Dermis lymphatic vessel endothelial cell (primary cell): ENCODE data around the gene PKD2L2. TPM values are rescaled to one million over a fixed set of nuclear protein-coding genes. Genes with fewer than 3 reads are reported as not detected.

Experiments used
- total RNA-seq: library from RNA; depleted of rRNA; stranded (reverse); fragments of >200 nt; gene quantifications from 2 replicates; pipeline ENCODE4 v1.2.1, GENCODE V29; 2014

PKD2L2 gene
- not detected in 2 replicates for total RNA-seq

DNA sequence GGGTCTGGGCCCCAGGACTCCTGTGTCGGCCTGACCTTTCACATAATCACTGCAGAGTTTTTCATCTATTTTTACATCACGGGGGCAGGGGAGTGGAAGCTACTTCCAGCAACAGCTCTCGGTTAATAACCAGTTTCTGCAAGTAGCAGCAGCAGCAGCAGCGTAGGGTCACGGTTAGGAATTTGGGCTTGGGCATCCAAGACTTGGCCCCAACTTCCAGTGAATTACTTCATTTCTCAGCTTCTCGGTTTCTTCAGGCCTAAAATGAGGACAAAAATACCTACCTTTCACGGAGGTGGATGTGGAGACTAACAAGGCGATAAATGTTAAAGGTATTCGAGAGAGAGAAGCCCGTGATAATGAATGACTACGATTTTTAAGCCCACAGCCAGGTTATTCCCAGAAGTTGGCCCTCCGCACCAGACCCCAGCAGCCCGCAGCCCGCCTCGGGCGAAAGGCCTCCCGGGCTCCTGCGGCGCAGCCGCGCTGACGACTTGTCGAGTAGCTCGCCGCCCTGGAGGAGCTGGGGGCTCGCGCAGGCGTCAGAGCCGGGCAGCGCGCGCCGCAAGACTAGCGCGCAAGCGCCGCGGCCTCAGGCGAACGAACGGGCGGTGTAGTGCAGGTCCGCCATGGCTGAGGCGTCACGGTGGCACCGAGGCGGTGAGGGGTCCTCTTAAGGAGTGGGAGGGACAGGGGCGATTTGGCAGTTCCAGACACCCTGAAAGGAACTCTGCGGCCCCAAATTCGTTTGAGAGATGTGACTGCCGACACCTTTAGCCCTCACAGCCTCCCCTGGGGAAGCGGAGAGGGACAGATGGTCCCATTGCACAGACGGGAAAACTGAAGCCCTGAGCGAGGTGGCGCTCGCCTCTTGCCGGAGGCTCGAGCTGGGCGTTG lies at the start of gene PKD2L2:
Gene PKD2L2, plus strand, starts transcription at position 595 of the 897 bp plus-strand sequence. Its CDS starts 35 bp downstream, at position 630.

DNA sequence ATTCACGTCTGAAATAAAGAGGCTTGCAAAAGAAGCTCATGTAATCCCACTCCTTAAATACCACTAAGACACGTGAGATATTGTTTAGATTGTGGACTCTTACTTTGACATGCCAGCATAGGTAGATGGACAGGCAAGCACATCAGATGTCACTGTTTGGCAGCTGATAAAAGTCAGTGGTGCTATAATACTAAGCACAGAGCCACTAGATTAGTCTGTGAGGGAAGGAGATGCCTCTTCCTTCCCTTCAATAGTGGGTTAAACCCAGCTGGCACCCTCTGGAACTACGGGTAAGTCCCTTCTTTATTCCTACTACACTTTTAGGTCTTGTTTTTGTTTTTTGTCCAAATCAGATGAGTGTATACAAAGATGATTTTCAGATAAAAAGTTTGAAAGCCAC lies 21.6 kb upstream of the PKD2L2 start, which contains the start of gene MYOT:
Gene MYOT, plus strand, starts transcription at position 197 of the 400 bp plus-strand sequence. CDS start 2,792 bp downstream, outside the sequence.

Other genes with a start within 250 kb of the PKD2L2 start
- gene KLHL3, start 153.4 kb upstream of the PKD2L2 start, total RNA-seq: 29.2 and 48.6 TPM in 2 replicates
- gene HNRNPA0, start 135.1 kb upstream of the PKD2L2 start, total RNA-seq: 17.3 and 19.8 TPM in 2 replicates
- not detected in 2 replicates for gene MYOT, start 21.6 kb upstream of the PKD2L2 start, total RNA-seq
- gene FAM13B, start 143.6 kb downstream of the PKD2L2 start, total RNA-seq: 21.1 and 23.6 TPM in 2 replicates
- not detected in 2 replicates for gene WNT8A, start 194.6 kb downstream of the PKD2L2 start, total RNA-seq
- 1.2 and 2.3 TPM in 2 replicates for gene NME5, start 250.0 kb downstream of the PKD2L2 start, total RNA-seq